ENCODE results near the gene AGXT2. TPM values are rescaled to one million over a fixed set of nuclear protein-coding genes. Genes with fewer than 3 reads are reported as not detected.

The AGXT2 gene
- total and polyA plus RNA-seq, 12 donors: not detected

- Histone ChIP-seq H3K4me1 (no peaks in the 10 kb centered on the region), H3K27ac (no peak overlapping the region), H3K9me3 (no peaks in the 10 kb centered on the region), H3K4me3 (no peak overlapping the region), H3K27me3 (peaks cover 0 to 33% (median 14%) of the 10 kb centered on the region in 7 donors), H3K36me3 (no peaks in the 10 kb centered on the region)
- intact Hi-C loops (cut with DNase I): no loop called here
- TF ChIP-seq CTCF (IDR thresholded peaks at IDR 0.05): no peak
- DNase-seq (no peak), ATAC-seq (no peak)
- 57 to 72% methylated on average over 1 of the region's 1 CpG for WGBS, 2 donors
These were observed 1.2 kb upstream of the AGXT2 start for GRCh38 chr5:35048910-35049309.

- DNase-seq: no peak
- Histone ChIP-seq H3K4me1 (no peaks in the 10 kb centered on the region), H3K4me3 (no peak overlapping the region), H3K36me3 (no peaks in the 10 kb centered on the region), H3K9me3 (no peaks in the 10 kb centered on the region), H3K27ac (no peak overlapping the region), H3K27me3 (peaks cover 0 to 24% (median 15%) of the 10 kb centered on the region in 7 donors)
- WGBS, 2 donors: 86 to 91% methylated on average over 4 of the region's 4 CpGs
- intact Hi-C loops (cut with DNase I): no loop called here
- no peak for TF ChIP-seq CTCF (IDR thresholded peaks at IDR 0.05)
- ATAC-seq: no peak
These were observed 975 bp downstream of the AGXT2 start for GRCh38 chr5:35046774-35047173.

- intact Hi-C loops (cut with DNase I): no loop called here
- ATAC-seq (no peak), DNase-seq (no peak)
- H3K27me3 ChIP-seq: peaks cover 0 to 32% (median 28%) of the 10 kb centered on the region in 7 donors
- H3K4me3 ChIP-seq: no peak overlapping the region
- no peak for TF ChIP-seq CTCF (IDR thresholded peaks at IDR 0.05)
- WGBS, 2 donors: 56 to 67% methylated on average over 1 of the region's 1 CpG
- no peaks in the 10 kb centered on the region for H3K9me3 ChIP-seq
- H3K4me1 ChIP-seq: no peaks in the 10 kb centered on the region
- H3K27ac ChIP-seq: no peak overlapping the region
- no peaks in the 10 kb centered on the region for H3K36me3 ChIP-seq
These were observed 2.5 kb downstream of the AGXT2 start for GRCh38 chr5:35045280-35045679.

GRCh38 chr5:35044649-35045048 lies 3.1 kb downstream of the AGXT2 start:
- 75 to 80% methylated on average over 4 of the region's 4 CpGs for WGBS, 2 donors
- Histone ChIP-seq H3K4me1 (no peaks in the 10 kb centered on the region), H3K27me3 (peaks cover 0 to 34% (median 30%) of the 10 kb centered on the region in 7 donors), H3K27ac (no peak overlapping the region), H3K36me3 (no peaks in the 10 kb centered on the region), H3K4me3 (no peak overlapping the region), H3K9me3 (no peaks in the 10 kb centered on the region)
- no peak for ATAC-seq
- DNase-seq: no peak
- TF ChIP-seq CTCF (IDR thresholded peaks at IDR 0.05): no peak
- intact Hi-C loops (cut with DNase I): no loop called here

Data from heart right ventricle (tissue), 16 donors.